ENCODE results near the gene DMTF1.

DNA sequence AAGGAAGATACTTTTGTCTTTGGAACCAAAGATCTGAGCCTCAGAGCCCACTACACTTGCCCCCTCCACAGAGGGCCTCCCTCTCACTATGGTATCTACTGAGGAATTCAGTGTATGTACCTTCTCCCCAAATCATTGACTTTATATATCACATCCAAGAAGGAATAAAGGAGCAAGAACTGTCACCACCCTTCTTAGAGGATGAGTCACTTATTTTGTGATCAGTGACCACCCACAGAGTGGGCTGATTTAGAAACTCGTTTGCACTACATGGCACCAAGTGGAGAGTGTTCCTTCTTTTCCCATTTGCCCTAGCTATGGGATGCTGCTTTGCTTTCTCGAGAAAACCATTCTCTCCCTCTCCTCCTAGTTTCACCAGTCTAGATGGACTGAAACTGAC is 61.6 kb downstream of the DMTF1 start:
- TF ChIP-seq POLR2A (IDR thresholded peaks at IDR 0.05): no peak
- TF ChIP-seq, protein P1, sequence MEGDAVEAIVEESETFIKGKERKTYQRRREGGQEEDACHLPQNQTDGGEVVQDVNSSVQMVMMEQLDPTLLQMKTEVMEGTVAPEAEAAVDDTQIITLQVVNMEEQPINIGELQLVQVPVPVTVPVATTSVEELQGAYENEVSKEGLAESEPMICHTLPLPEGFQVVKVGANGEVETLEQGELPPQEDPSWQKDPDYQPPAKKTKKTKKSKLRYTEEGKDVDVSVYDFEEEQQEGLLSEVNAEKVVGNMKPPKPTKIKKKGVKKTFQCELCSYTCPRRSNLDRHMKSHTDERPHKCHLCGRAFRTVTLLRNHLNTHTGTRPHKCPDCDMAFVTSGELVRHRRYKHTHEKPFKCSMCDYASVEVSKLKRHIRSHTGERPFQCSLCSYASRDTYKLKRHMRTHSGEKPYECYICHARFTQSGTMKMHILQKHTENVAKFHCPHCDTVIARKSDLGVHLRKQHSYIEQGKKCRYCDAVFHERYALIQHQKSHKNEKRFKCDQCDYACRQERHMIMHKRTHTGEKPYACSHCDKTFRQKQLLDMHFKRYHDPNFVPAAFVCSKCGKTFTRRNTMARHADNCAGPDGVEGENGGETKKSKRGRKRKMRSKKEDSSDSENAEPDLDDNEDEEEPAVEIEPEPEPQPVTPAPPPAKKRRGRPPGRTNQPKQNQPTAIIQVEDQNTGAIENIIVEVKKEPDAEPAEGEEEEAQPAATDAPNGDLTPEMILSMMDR (IDR thresholded peaks at IDR 0.05): no peak
- TF ChIP-seq EP300 (IDR thresholded peaks at IDR 0.05): no peak
